ENCODE results near the gene ZBTB1.
A peak's percentile ranks its signal among the peaks of the same experiment; 100 is the strongest.

ZBTB1 gene, protein sequence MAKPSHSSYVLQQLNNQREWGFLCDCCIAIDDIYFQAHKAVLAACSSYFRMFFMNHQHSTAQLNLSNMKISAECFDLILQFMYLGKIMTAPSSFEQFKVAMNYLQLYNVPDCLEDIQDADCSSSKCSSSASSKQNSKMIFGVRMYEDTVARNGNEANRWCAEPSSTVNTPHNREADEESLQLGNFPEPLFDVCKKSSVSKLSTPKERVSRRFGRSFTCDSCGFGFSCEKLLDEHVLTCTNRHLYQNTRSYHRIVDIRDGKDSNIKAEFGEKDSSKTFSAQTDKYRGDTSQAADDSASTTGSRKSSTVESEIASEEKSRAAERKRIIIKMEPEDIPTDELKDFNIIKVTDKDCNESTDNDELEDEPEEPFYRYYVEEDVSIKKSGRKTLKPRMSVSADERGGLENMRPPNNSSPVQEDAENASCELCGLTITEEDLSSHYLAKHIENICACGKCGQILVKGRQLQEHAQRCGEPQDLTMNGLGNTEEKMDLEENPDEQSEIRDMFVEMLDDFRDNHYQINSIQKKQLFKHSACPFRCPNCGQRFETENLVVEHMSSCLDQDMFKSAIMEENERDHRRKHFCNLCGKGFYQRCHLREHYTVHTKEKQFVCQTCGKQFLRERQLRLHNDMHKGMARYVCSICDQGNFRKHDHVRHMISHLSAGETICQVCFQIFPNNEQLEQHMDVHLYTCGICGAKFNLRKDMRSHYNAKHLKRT

GRCh38 chr14:64504310-64504896 is at the start of gene ZBTB1:
Gene ZBTB1, plus strand, starts transcription at chr14:64504770. Its CDS starts 16,735 bp downstream, at chr14:64521505.
- DNase-seq: peak; percentile 78

DNA sequence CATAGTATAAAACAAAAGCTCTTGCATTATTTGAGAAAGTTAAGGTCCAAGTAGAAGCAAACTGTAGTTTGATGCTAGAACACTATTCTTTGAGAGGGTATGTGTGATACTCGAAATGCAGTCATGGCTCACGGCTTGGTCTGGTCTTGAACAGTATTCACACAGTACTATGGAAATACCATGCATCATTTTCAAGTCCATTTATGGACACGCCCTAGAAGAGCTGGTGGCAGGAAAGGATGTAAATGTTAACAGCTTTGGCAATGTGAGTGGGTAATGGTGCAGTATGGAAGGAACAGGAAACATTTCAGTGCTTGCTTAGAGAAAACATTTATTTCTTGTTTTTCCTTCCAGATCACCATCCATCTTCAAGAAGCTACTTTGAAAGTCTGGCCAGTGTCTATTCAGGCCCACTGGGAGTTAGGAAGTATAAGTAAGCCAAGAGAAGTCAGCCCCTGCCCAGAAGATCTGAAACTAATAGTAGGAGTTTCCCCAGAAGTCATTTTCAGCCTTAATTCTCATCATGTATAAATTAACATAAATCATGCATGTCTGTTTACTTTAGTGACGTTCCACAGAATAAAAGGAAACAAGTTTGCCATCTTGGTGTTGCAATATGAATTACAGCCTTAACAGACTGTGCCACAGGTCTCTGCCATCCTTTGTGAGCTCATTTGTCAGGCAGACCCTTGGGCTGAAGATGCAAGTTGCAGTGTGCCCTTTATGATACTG is 45.0 kb upstream of the ZBTB1 start:
- no peak for DNase-seq

- DNase-seq: no peak
Observed at GRCh38 chr14:64461221-64461620, 43.3 kb upstream of the ZBTB1 start.

- DNase-seq: no peak
Observed at GRCh38 chr14:64463195-64463594, 41.4 kb upstream of the ZBTB1 start.

- no peak for DNase-seq
Observed at GRCh38 chr14:64463873-64464272, 40.7 kb upstream of the ZBTB1 start.

DNA sequence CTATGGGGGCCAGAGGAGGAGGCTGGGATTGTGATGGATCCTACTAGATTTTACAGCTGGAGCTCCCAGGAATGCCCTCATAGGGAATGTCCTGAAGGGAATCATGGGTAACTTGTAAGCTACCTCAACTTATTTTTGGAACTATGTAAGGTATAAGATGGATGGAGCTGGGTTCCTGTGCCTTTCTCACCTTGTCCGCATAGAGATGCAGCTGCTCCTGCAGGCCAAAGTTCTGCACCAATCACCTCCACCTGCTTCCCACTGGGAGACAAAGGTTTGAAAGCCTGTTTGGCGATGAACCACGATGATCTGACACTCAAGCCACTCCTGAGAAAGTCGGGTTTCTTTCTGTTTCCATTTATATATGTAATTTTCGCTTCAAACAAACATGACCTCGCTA is 39.9 kb upstream of the ZBTB1 start:
- DNase-seq: no peak

DNA sequence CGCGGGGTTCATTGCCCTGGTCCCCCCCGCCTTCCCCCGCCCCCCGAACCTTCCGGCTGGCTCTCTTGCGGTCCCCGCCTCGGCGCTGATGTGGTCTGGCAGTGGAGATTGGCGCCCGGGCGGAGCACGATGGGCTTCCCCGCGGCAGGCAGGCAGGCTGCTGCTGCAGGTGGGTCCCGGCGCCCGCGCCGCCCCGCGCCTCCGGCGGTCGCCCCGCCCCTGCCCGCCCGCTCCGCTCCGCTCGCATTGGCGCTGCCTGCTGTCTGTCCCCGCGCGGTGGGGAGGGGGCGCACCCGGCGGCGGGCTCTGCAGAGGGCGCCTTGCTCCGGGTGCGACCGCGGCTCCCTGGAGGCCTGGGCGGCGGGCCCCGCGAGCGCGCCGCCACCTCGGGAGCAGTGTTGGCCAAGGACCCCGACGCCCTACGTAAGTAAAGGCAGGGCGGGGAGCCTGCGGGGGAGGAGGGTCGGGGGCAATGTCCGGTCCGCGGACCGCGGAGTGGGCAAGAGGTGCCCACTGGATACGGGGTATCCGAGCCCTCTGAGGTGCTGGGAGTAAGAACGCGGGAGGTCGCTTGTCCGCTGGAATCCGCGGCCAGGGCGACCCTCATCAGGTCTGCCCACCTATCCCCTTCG is 39.3 kb upstream of the ZBTB1 start, which contains the start of gene AKAP5:
Gene AKAP5, plus strand, starts transcription at position 309 of the 632 bp plus-strand sequence. CDS start 2,896 bp downstream, outside the sequence.
- DNase-seq: no peak

DNA sequence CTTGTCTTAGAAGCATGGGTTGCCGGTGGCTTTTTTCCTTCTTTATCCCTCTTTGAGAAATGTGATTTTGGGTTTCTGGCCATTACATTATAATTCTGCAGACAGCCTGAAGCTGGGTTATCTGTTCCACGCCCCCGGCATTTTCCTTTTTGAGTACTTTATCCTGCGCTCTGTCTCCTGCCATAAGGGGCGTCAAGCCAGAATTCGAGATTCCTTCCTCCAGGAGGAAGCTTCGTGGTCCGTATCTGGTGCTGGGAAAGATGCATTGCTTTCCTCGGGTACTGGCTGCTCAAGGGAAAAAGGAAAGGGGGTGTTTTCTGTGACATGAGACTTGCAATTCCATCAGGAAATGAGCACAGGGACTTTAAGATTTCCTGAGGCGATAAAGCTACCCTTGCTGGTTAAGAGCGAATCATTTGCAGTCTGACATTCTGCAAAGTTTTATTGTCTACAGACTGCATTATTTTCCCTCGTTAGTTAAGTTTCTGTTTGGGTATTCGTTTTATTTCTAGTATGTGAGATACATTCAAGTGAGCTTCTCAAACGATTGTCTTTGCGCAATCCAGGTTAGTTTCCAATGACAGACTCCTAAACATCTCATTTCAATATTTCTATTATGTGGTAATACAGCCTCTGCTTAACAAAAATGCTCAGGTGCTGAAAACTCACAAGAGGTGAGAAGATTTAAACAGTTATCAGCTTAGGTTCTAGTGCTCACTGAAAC is 38.6 kb upstream of the ZBTB1 start:
- no peak for DNase-seq

DNA sequence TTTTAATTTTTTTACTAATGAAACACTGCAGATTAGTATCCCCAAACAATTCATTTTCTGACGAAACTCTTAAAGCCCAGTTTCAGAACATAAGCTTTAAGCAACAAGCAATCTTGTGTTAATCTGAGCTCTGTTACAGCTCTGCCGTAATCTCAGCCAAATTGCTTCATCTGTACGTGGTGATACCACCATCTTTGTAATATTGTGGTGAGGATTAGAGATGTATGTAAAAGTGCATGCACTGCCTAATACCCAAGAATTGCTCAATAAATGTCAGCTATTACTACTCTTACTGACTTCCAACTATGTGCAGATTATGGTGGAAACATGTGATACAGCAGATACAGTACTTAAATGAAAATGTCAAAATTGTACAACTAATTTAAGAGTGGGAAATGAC is 37.5 kb upstream of the ZBTB1 start:
- DNase-seq: peak; percentile 48

DNA sequence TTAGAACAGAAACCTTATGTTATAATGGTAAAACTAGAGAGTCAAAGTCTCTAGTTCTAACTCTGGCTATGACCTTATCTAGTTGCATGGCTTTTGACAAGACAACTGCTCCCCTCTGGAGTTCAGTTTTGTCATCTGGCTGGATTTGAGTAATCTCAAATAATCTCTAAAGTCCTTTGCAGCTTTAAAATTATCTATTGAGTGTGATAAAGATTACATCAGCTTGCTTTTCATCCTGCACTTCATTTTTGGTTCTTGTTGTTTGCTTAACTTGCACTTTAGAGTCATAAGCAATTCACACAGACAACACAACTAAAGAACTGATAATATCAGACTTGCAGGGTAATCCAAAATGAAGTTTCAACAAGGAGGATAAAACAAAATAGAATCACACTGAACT is 37.0 kb upstream of the ZBTB1 start:
- DNase-seq: no peak

DNA sequence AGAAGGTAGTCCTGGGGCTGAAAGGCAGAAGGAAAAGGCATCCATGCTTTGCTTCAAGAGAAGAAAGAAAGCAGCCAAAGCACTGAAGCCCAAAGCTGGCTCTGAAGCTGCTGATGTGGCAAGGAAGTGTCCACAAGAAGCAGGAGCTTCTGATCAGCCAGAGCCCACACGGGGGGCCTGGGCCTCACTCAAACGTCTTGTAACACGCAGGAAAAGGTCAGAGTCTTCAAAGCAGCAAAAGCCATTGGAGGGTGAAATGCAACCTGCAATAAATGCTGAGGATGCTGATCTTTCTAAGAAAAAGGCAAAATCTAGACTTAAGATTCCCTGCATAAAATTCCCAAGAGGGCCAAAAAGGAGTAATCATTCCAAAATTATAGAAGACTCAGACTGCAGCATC is 36.1 kb upstream of the ZBTB1 start:
- DNase-seq: no peak

DNA sequence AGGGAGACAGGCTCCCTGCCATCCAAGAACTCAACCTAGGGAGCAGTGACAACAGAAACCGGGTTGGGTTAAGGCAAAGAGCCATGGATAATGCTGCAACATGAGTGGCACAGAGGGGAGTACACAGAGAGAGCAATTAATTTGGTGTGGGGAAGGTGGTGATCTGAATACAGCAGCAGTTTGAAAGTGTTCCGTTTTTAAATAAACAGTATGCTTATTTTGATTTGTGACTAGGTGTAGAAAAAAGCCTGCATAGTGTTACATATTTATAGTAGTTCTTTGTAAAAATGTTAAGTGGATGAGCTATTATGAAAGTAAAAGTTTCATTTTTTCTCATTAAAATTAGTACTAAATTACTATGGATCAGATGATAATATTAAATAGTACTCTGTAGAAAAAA is 30.5 kb upstream of the ZBTB1 start:
- no peak for DNase-seq

- no peak for DNase-seq
Observed at GRCh38 chr14:64474698-64475097, 29.9 kb upstream of the ZBTB1 start.

- no peak for DNase-seq
Observed at GRCh38 chr14:64475585-64476273, 28.8 kb upstream of the ZBTB1 start.

- no peak for DNase-seq
Observed at GRCh38 chr14:64476438-64476837, 28.1 kb upstream of the ZBTB1 start.

DNA sequence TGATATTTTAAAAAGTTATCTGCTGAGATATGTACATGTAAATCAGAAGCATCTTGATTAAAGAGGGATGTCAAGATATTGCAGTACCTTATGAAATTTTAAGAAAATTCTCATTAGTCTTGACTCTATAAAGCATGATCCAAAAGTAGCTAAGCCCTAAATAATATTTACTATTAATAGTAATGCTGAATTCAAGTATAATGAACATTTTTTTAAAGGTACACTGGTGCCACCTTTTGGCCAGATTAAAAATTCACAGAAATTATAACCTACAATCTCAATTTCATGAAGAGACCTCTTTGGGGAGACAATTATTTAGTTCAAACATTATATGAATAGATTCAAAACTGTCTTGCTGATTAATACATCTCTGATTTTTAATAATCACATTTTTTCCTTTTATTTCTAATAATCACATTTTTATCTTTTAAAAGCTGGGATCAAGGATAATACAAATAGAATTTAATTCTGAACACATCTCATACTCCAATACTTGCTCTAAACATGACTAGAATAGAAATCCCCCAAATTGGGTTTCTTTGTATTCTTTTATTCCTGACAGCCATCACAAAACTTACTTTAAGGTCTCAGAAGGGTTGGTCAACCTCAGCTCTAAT is 25.8 kb upstream of the ZBTB1 start:
- DNase-seq: no peak

GRCh38 chr14:64488590-64489099 is 15.9 kb upstream of the ZBTB1 start:
- DNase-seq: no peak

DNA sequence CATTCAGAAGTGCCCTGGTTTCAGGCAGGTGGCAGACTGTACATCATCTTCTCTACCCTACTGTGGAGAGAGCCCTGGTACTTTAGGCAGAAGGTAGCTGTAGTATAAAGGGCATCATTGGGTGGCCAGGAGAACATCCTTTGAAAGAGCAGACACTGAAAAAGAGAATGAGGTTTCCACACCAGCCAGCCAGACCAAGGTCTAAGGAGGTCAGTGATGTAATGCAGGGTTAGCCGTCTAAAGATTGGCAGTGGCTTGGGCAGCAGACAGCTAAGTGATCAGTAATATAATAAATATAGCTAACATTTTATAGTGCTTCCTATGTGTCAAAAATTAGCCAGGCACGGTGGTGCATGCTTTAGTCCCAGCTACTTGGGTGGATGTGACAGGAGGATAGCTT is 12.9 kb upstream of the ZBTB1 start:
- DNase-seq: no peak

DNA sequence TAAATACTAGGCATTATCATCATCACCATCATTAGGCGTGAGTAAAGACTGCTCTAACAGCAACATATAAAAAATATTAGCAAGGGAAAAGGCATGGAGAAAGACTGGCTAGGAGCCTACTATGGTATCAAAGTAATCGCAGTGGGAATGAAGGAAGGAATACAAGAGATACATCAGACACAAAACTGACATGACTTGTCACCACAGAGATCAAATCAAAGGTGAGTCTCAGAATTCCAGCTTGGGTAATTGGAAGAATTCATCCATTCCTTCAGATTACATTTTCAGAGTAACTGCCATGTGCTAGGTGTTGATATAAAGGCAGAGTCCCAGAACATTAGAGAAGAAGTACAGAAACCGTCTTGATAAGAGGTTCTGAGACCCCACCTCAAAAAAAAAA is 11.1 kb upstream of the ZBTB1 start:
- DNase-seq: no peak

- no peak for DNase-seq
Observed at GRCh38 chr14:64495252-64495651, 9.3 kb upstream of the ZBTB1 start.

DNA sequence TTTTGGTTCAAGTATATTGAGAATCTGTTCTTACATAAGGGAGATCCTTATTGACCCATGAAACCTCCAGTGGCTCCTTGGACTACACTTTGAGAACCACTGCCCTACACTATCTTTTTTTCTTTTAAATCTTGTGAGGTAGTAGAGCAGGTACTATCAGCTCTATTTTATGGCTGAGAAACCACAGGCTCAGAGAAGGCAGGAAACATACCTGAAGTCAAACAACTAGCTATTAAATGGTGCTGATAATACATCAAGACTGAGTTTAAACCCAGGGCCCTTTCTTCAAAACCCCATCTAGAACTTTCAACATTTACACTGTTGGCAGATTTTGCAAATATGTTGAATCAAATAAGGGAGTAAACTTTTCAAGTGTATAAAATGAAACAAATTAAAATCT is 7.8 kb upstream of the ZBTB1 start:
- DNase-seq: no peak

Data from MV-4-11 (cell line).